ENCODE results near the gene ZNF512.

- TF ChIP-seq EZH2phosphoT487 (IDR thresholded peaks at IDR 0.05; ENCODE audit: insufficient read depth, low read depth) (no peak), EZH2 (IDR thresholded peaks at IDR 0.05; ENCODE audit: insufficient read depth, poor library complexity, severe bottlenecking) (no peak)
These were observed 45.3 kb downstream of the ZNF512 start for GRCh38 chr2:27627963-27628766.

All from GM23248 (cell line).